HepG2 (cell line): Measurements from ENCODE around the gene ALDH3B2. TPM values are rescaled to one million over a fixed set of nuclear protein-coding genes. Genes with fewer than 3 reads are reported as not detected.

Experiments
- EEA1 ChIP-seq: sonication (generic); formaldehyde crosslinking; IDR thresholded peaks from 2 replicates; pipeline ENCODE4 v1.5.1; 2020; ENCODE audit warnings: mild to moderate bottlenecking, missing genetic modification reagents, borderline replicate concordance
- IRF1 ChIP-seq: sonication (generic); formaldehyde crosslinking; IDR thresholded peaks from 2 replicates; pipeline ENCODE4 v1.4.0; 2020; ENCODE audit warnings: low read depth, mild to moderate bottlenecking, missing genetic modification reagents
- KIAA2018 ChIP-seq: sonication (generic); formaldehyde crosslinking; IDR thresholded peaks from 2 replicates; pipeline ENCODE4 v1.5.0; 2020; ENCODE audit warnings: mild to moderate bottlenecking, missing genetic modification reagents, borderline replicate concordance
- MBD4 ChIP-seq: IDR thresholded peaks from 2 replicates; pipeline ENCODE4 v1.6.1; 2012; ENCODE audit warnings: low read length, inconsistent platforms, borderline replicate concordance
- ONECUT2 ChIP-seq: sonication (generic); formaldehyde crosslinking; IDR thresholded peaks from 2 replicates; pipeline ENCODE4 v1.4.0; 2020; ENCODE audit warnings: missing genetic modification reagents
- POLR2G ChIP-seq: fragments of 200-400 bp; formaldehyde crosslinking; IDR thresholded peaks from 2 replicates; pipeline ENCODE4 v1.6.1; 2018; ENCODE audit warnings: mild to moderate bottlenecking, low read depth, low read length, moderate library complexity
- SOX6 ChIP-seq, 2 experiments: fragments of 450-650 bp in 1 of 2; sonication (generic) in 1 of 2; formaldehyde crosslinking in 1 of 2; IDR thresholded peaks; 2 replicates each; pipeline versions ENCODE4 v1.4.0 to v1.6.1; 2017 to 2020; ENCODE audit warnings: antibody characterized with exemption in 1 of 2, mild to moderate bottlenecking in 1 of 2, missing genetic modification reagents in 1 of 2
- TARDBP ChIP-seq: sonication (generic); formaldehyde crosslinking; IDR thresholded peaks from 2 replicates; pipeline ENCODE4 v1.8.0; 2022; ENCODE audit warnings: mild to moderate bottlenecking, missing genetic modification reagents
- TGIF2 ChIP-seq: IDR thresholded peaks from 2 replicates; pipeline ENCODE4 v1.6.1; 2016; ENCODE audit warnings: control low read depth, missing compliant biosample characterization
- THAP11 ChIP-seq: IDR thresholded peaks from 2 replicates; pipeline ENCODE4 v1.6.1; 2016; ENCODE audit warnings: missing biosample characterization, missing genetic modification reagents
- XRCC5 ChIP-seq: fragments of 200-400 bp; formaldehyde crosslinking; optimal IDR thresholded peaks from 2 replicates; pipeline ENCODE3; 2017; ENCODE audit warnings: mild to moderate bottlenecking, low read length
- ZFYVE20 ChIP-seq: sonication (generic); formaldehyde crosslinking; IDR thresholded peaks from 2 replicates; pipeline ENCODE4 v1.8.0; 2023; ENCODE audit warnings: low read depth, mild to moderate bottlenecking, moderate library complexity, missing genetic modification reagents, borderline replicate concordance
- ZNF18 ChIP-seq: sonication (generic); formaldehyde crosslinking; IDR thresholded peaks from 2 replicates; pipeline ENCODE4 v1.8.0; 2022; ENCODE audit warnings: mild to moderate bottlenecking, missing genetic modification reagents; ENCODE audit not compliant: insufficient replicate concordance
- ZNF350 ChIP-seq: sonication (generic); formaldehyde crosslinking; IDR thresholded peaks from 2 replicates; pipeline ENCODE4 v1.4.0; 2020; ENCODE audit warnings: mild to moderate bottlenecking, low read depth, missing genetic modification reagents, borderline replicate concordance
- ZNF607 ChIP-seq: sonication (generic); formaldehyde crosslinking; IDR thresholded peaks from 2 replicates; pipeline ENCODE4 v1.5.1; 2020; ENCODE audit warnings: missing genetic modification reagents, mild to moderate bottlenecking, borderline replicate concordance
- polyA plus RNA-seq, 8 experiments: library from polyadenylated mRNA; depleted of rRNA in 3 of 8; stranded (reverse) in 7 of 8; unstranded in 1 of 8; fragments of >200 nt; fragmentation: Illumina TruSeq in 4 of 8; extraction: Trizol in 4 of 8; gene quantifications; 2 replicates each; pipeline versions ENCODE4 v1.2.1 to v1.2.3, GENCODE V29; 2011 to 2016; ENCODE audit warnings: low read depth in 4 of 8, missing spikeins in 1 of 8, mixed read lengths in 1 of 8; ENCODE audit not compliant: insufficient read depth in 1 of 8
- total RNA-seq, 5 experiments: library from RNA; depleted of rRNA; stranded (reverse); fragments of >200 nt; fragmentation: Illumina TruSeq; extraction: Trizol; gene quantifications; 2 replicates each; pipeline ENCODE4 v1.2.3, GENCODE V29; 2016; ENCODE audit warnings: low read depth in 1 of 5

ALDH3B2 gene
- total and polyA plus RNA-seq, 2 of the 13 experiments (the other 11 are each of a cell fraction or from before 2014, with no cell fraction given): not detected

GRCh38 chr11:67632175-67632981, 42.0 kb downstream of the ALDH3B2 start (continued):
- TF ChIP-seq MBD4: no peak
- TF ChIP-seq KIAA2018: no peak
- TF ChIP-seq TGIF2 (CRISPR knock-in tag): no peak
- no peak for TF ChIP-seq ZFYVE20 (CRISPR knock-in tag)
- no peak for TF ChIP-seq ZNF607
- TF ChIP-seq IRF1 (CRISPR knock-in tag): no peak
- TF ChIP-seq TARDBP (CRISPR knock-in tag): no peak
- TF ChIP-seq XRCC5: peak; percentile 47
- TF ChIP-seq ONECUT2 (CRISPR knock-in tag): no peak
- peak; percentile 85 for TF ChIP-seq ZNF350 (CRISPR knock-in tag)
- TF ChIP-seq POLR2G: no peak; the same call in 1 of the 2 replicates
- no peak for TF ChIP-seq SOX6 (IDR thresholded peaks at IDR 0.05)
- peak; percentile 74 for TF ChIP-seq SOX6 (CRISPR knock-in tag; IDR thresholded peaks at IDR 0.05)
- TF ChIP-seq THAP11: peak; percentile 21; the same call in 1 of the 2 replicates
- no peak for TF ChIP-seq EEA1
- TF ChIP-seq ZNF18 (CRISPR knock-in tag): no peak
